ENCODE measurements around the gene PAGE2. TPM values are rescaled to one million over a fixed set of nuclear protein-coding genes. Genes with fewer than 3 reads are reported as not detected.
"Not testable (repeated sequence)": the region's sequence is repeated elsewhere in the genome, so short reads cannot be mapped to it uniquely, and the experiment has no call there.

The PAGE2 gene
- total and polyA plus RNA-seq, 2 of the 13 experiments (the other 11 are each of a cell fraction or from before 2014, with no cell fraction given) = not detected

DNA sequence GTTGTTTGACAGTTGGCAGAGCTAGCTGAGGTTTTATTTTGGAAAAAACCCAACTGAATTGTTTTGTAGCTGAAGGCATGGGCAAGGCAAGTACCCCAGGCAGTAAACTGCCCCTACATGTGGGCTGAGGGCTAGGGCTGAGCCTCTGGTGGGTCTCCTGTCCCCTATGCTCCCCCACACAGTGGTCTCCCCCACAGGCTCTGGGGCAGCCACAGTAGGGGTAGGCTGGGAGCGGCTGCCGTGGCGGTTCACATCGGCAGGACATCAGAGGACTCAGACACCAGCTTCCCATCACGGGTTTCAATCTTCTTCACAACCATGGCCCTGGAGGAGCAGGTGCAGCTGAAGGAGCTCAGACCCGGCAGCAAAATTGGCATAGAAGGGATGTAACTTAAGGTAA lies 47.3 kb upstream of the PAGE2 start:
- DNase-seq (ENCODE audit: low spot score) (no peak), FAIRE-seq (no peak), ATAC-seq (no peak)
- no CpG with 5 or more reads among the region's 6 CpGs for WGBS (ENCODE audit: low lambda C conversion rate)
- CTCF ChIA-PET (ENCODE audit: low intra/inter-chr PET ratio, low total read pairs) = no interaction called here
- H3K4me1 ChIP-seq (ENCODE audit: insufficient read depth, low read length) = no peaks in the 10 kb centered on the region
- no peaks in the 10 kb centered on the region for H3K27me3 ChIP-seq (ENCODE audit: control insufficient read depth in 1 of 2, insufficient read depth in 2 of 2, low read length in 2 of 2)
- no peak overlapping the region for H3K27ac ChIP-seq (ENCODE audit: extremely low read length, insufficient read depth, low read length)
- no peak overlapping the region for H3K4me2 ChIP-seq (ENCODE audit: low read depth, low read length)
- TF ChIP-seq ZNF263 (CRISPR knock-in tag; IDR thresholded peaks at IDR 0.05) (no peak), KDM2A (CRISPR knock-in tag; IDR thresholded peaks at IDR 0.05; ENCODE audit: borderline replicate concordance, low read depth) (no peak), ATF7 (IDR thresholded peaks at IDR 0.05) (no peak), ATF7 (CRISPR knock-in tag; IDR thresholded peaks at IDR 0.05) (no peak), ZMYM3 (CRISPR knock-in tag; IDR thresholded peaks at IDR 0.05) (no peak), KDM6A (CRISPR knock-in tag; IDR thresholded peaks at IDR 0.05; ENCODE audit: low read depth) (no peak)
- TF ChIP-seq, protein P1, sequence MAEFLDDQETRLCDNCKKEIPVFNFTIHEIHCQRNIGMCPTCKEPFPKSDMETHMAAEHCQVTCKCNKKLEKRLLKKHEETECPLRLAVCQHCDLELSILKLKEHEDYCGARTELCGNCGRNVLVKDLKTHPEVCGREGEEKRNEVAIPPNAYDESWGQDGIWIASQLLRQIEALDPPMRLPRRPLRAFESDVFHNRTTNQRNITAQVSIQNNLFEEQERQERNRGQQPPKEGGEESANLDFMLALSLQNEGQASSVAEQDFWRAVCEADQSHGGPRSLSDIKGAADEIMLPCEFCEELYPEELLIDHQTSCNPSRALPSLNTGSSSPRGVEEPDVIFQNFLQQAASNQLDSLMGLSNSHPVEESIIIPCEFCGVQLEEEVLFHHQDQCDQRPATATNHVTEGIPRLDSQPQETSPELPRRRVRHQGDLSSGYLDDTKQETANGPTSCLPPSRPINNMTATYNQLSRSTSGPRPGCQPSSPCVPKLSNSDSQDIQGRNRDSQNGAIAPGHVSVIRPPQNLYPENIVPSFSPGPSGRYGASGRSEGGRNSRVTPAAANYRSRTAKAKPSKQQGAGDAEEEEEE (CRISPR knock-in tag; IDR thresholded peaks at IDR 0.05; ENCODE audit: borderline replicate concordance) = no peak
- TF ChIP-seq, protein P2, sequence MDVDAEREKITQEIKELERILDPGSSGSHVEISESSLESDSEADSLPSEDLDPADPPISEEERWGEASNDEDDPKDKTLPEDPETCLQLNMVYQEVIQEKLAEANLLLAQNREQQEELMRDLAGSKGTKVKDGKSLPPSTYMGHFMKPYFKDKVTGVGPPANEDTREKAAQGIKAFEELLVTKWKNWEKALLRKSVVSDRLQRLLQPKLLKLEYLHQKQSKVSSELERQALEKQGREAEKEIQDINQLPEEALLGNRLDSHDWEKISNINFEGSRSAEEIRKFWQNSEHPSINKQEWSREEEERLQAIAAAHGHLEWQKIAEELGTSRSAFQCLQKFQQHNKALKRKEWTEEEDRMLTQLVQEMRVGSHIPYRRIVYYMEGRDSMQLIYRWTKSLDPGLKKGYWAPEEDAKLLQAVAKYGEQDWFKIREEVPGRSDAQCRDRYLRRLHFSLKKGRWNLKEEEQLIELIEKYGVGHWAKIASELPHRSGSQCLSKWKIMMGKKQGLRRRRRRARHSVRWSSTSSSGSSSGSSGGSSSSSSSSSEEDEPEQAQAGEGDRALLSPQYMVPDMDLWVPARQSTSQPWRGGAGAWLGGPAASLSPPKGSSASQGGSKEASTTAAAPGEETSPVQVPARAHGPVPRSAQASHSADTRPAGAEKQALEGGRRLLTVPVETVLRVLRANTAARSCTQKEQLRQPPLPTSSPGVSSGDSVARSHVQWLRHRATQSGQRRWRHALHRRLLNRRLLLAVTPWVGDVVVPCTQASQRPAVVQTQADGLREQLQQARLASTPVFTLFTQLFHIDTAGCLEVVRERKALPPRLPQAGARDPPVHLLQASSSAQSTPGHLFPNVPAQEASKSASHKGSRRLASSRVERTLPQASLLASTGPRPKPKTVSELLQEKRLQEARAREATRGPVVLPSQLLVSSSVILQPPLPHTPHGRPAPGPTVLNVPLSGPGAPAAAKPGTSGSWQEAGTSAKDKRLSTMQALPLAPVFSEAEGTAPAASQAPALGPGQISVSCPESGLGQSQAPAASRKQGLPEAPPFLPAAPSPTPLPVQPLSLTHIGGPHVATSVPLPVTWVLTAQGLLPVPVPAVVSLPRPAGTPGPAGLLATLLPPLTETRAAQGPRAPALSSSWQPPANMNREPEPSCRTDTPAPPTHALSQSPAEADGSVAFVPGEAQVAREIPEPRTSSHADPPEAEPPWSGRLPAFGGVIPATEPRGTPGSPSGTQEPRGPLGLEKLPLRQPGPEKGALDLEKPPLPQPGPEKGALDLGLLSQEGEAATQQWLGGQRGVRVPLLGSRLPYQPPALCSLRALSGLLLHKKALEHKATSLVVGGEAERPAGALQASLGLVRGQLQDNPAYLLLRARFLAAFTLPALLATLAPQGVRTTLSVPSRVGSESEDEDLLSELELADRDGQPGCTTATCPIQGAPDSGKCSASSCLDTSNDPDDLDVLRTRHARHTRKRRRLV (CRISPR knock-in tag; IDR thresholded peaks at IDR 0.05) = no peak
- no peak overlapping the region for H2AFZ ChIP-seq (ENCODE audit: low read length)
- no peaks in the 10 kb centered on the region for H3K79me2 ChIP-seq (ENCODE audit: insufficient read depth, low read length)
- in situ Hi-C loops (cut with HindIII; ENCODE audit: extremely low pct_ligation_motif_present, low pct_unique_long_range_greater_than_20kb) (no loop called here), intact Hi-C loops (cut with micrococcal nuclease; ENCODE audit: unreplicated experiment) (no loop called here)
- no peaks in the 10 kb centered on the region for H4K20me1 ChIP-seq (ENCODE audit: insufficient read depth, low read length)
- no peak overlapping the region for H3K4me3 ChIP-seq (replicated peaks in 1 of 3; ENCODE audit: insufficient read depth in 1 of 3, low read depth in 2 of 3, low read length in 3 of 3)
- no TSS peak for BruUV-seq (replicated peaks)
- no peaks in the 10 kb centered on the region for H3K9me3 ChIP-seq (ENCODE audit: low read length)
- no peaks in the 10 kb centered on the region for H3K36me3 ChIP-seq (replicated peaks in 1 of 2; ENCODE audit: control insufficient read depth in 1 of 2, insufficient read depth in 2 of 2, low read length in 2 of 2)
- no peak overlapping the region for H3K9ac ChIP-seq (ENCODE audit: insufficient read depth, low read depth, low read length)
- POLR2A ChIA-PET = no interaction called here

DNA sequence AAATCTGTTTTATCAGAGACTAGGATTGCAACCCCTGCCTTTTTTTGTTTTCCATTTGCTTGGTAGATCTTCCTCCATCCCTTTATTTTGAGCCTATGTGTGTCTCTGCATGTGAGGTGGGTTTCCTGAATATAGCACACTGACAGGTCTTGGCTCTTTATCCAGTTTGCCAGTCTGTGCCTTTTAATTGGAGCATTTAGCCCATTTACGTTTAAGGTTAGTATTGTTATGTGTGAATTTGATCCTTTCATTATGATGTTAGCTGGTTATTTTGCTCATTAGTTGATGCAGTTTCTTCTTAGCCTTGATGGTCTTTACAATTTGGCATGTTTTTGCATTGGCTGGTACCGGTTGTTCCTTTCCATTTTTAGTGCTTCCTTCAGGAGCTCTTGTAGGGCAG lies 38.2 kb upstream of the PAGE2 start:
- FAIRE-seq; H3K36me3 ChIP-seq (replicated peaks in 1 of 2; ENCODE audit: control insufficient read depth in 1 of 2, insufficient read depth in 2 of 2, low read length in 2 of 2); H4K20me1 ChIP-seq (ENCODE audit: insufficient read depth, low read length); ATAC-seq; H3K79me2 ChIP-seq (ENCODE audit: insufficient read depth, low read length); H2AFZ ChIP-seq (ENCODE audit: low read length); DNase-seq (ENCODE audit: low spot score); H3K4me2 ChIP-seq (ENCODE audit: low read depth, low read length); in situ Hi-C loops (cut with HindIII; ENCODE audit: extremely low pct_ligation_motif_present, low pct_unique_long_range_greater_than_20kb); CTCF ChIA-PET (ENCODE audit: low intra/inter-chr PET ratio, low total read pairs); BruUV-seq (replicated peaks); H3K9me3 ChIP-seq (ENCODE audit: low read length); POLR2A ChIA-PET; intact Hi-C loops (cut with micrococcal nuclease; ENCODE audit: unreplicated experiment); H3K9ac ChIP-seq (ENCODE audit: insufficient read depth, low read depth, low read length); H3K4me1 ChIP-seq (ENCODE audit: insufficient read depth, low read length); H3K4me3 ChIP-seq (replicated peaks in 1 of 3; ENCODE audit: insufficient read depth in 1 of 3, low read depth in 2 of 3, low read length in 3 of 3); H3K27ac ChIP-seq (ENCODE audit: extremely low read length, insufficient read depth, low read length); H3K27me3 ChIP-seq (ENCODE audit: control insufficient read depth in 1 of 2, insufficient read depth in 2 of 2, low read length in 2 of 2): not testable (repeated sequence)
- WGBS (ENCODE audit: low lambda C conversion rate) = 74% methylated on average over 2 of the region's 2 CpGs
